Endothelial cell of umbilical vein (primary cell): ENCODE results near the gene NTMT1. TPM values are rescaled to one million over a fixed set of nuclear protein-coding genes. Genes with fewer than 3 reads are reported as not detected.

Experiments used
- BruUV-seq: library from RNA; stranded (reverse); fragments of 400-500 nt; replicated peaks from 2 replicates; lab custom pipeline; 2021; lab: Mats Ljungman, UMichigan
- CTCF ChIA-PET: fragments of 300-600, 350-600 bp; sonication (Branson Sonifier 250); formaldehyde crosslinking; loops from one replicate; lab custom pipeline; 2021; ENCODE audit warnings: antibody characterized with exemption, inconsistent platforms; lab: Charles Lee
- POLR2A ChIA-PET: fragments of 300-600, 350-600 bp; sonication (Branson Sonifier 250); formaldehyde crosslinking; loops from one replicate; lab custom pipeline; 2021; ENCODE audit warnings: antibody characterized with exemption, inconsistent platforms; lab: Charles Lee
- DNase-seq: peaks from one replicate; pipeline ENCODE4 v3.0.0-alpha.2; 2011; ENCODE audit warnings: low read depth, low spot score
- FAIRE-seq: peaks from 2 replicates; lab custom pipeline; 2011; peaks lifted over from hg19 to GRCh38; lab: Jason Lieb, UNC
- H2AFZ ChIP-seq: 2 replicates; pipeline ENCODE4 v1.6.0; 2012; ENCODE audit warnings: low read depth, low read length, control low read depth, inconsistent platforms
- H3K27ac ChIP-seq: 2 replicates; pipeline ENCODE4 v1.5.1; 2011; ENCODE audit warnings: low read depth, mild to moderate bottlenecking, control low read depth, low read length, moderate library complexity; ENCODE audit not compliant: insufficient read depth
- H3K27me3 ChIP-seq, 2 experiments: 2 replicates each; pipeline versions ENCODE4 v1.6.0 to v1.6.1; 2011; ENCODE audit warnings: low read length in 2 of 2, mixed read lengths in 1 of 2; ENCODE audit not compliant: control insufficient read depth in 2 of 2, insufficient read depth in 2 of 2
- H3K36me3 ChIP-seq, 2 experiments: 2 replicates in 1 of 2; 3 replicates in 1 of 2; pipeline ENCODE4 v1.5.1; 2011; ENCODE audit warnings: low read length in 2 of 2, mild to moderate bottlenecking in 1 of 2, moderate library complexity in 1 of 2; ENCODE audit not compliant: control insufficient read depth in 2 of 2, insufficient read depth in 2 of 2; ENCODE audit errors: extremely low read depth in 1 of 2
- H3K4me1 ChIP-seq: 3 replicates; pipeline ENCODE4 v1.5.1; 2011; ENCODE audit warnings: mild to moderate bottlenecking, low read length; ENCODE audit not compliant: control insufficient read depth, insufficient read depth; ENCODE audit errors: extremely low read depth
- H3K4me2 ChIP-seq: 2 replicates; pipeline ENCODE4 v1.6.1; 2011; ENCODE audit warnings: low read length, control low read depth, mixed read lengths; ENCODE audit not compliant: insufficient read depth
- H3K4me3 ChIP-seq, 3 experiments: fragments of 200-600 bp in 1 of 3; sonication (generic), shearing (Covaris generic) in 1 of 3; replicated peaks in 1 of 3; 2 replicates each; pipeline ENCODE4 v1.5.1; 2011 to 2016; ENCODE audit warnings: control low read depth in 3 of 3, low read length in 3 of 3, mild to moderate bottlenecking in 2 of 3, inconsistent platforms in 1 of 3, low read depth in 1 of 3, moderate library complexity in 1 of 3; ENCODE audit not compliant: insufficient read depth in 1 of 3
- H3K79me2 ChIP-seq: 2 replicates; pipeline ENCODE4 v1.6.0; 2012; ENCODE audit warnings: low read length, inconsistent platforms; ENCODE audit not compliant: control insufficient read depth, insufficient read depth
- H3K9ac ChIP-seq: replicated peaks from 2 replicates; pipeline ENCODE3; 2011; ENCODE audit warnings: low read length, control low read depth; ENCODE audit not compliant: insufficient read depth; ENCODE audit errors: extremely low read depth
- H3K9me1 ChIP-seq: replicated peaks from 3 replicates; pipeline ENCODE4 v1.6.0; 2011; ENCODE audit warnings: mild to moderate bottlenecking, low read length; ENCODE audit not compliant: control insufficient read depth, insufficient read depth; ENCODE audit errors: extremely low read depth
- H3K9me3 ChIP-seq: replicated peaks from 2 replicates; pipeline ENCODE4 v1.5.1; 2012; ENCODE audit warnings: low read length, inconsistent platforms; ENCODE audit not compliant: control insufficient read depth, insufficient read depth
- H4K20me1 ChIP-seq: replicated peaks from 2 replicates; pipeline ENCODE3; 2011; ENCODE audit warnings: mild to moderate bottlenecking, low read length; ENCODE audit not compliant: control insufficient read depth, insufficient read depth; ENCODE audit errors: extremely low read depth
- EZH2 ChIP-seq: IDR thresholded peaks from 2 replicates; pipeline ENCODE4 v1.6.1; 2012; ENCODE audit warnings: borderline replicate concordance, low read depth, mild to moderate bottlenecking, moderate library complexity, low read length, inconsistent platforms; ENCODE audit not compliant: severe bottlenecking
- FOS ChIP-seq: IDR thresholded peaks from 2 replicates; pipeline ENCODE4 v1.6.1; 2011; ENCODE audit warnings: mild to moderate bottlenecking, low read length, moderate library complexity, borderline replicate concordance; ENCODE audit not compliant: insufficient read depth
- GATA2 ChIP-seq: IDR thresholded peaks from 2 replicates; pipeline ENCODE4 v1.7.0; 2011; ENCODE audit warnings: low read depth, mild to moderate bottlenecking, moderate library complexity, mixed read lengths, low read length; ENCODE audit not compliant: insufficient read length, insufficient read depth
- JUN ChIP-seq: IDR thresholded peaks from 2 replicates; pipeline ENCODE4 v1.6.1; 2011; ENCODE audit warnings: borderline replicate concordance, low read depth; ENCODE audit not compliant: insufficient read length, insufficient read depth
- MYC ChIP-seq: IDR thresholded peaks from one replicate; pipeline ENCODE4 v1.6.1; 2011; ENCODE audit warnings: mild to moderate bottlenecking, low read depth, low read length
- POLR2A ChIP-seq: IDR thresholded peaks from 2 replicates; pipeline ENCODE4 v1.6.1; 2012; ENCODE audit warnings: low read depth, mild to moderate bottlenecking, control low read depth, low read length
- POLR2AphosphoS5 ChIP-seq: IDR thresholded peaks from 2 replicates; pipeline ENCODE4 v1.6.1; 2012; ENCODE audit warnings: low read depth, mild to moderate bottlenecking, control low read depth, low read length, moderate library complexity; ENCODE audit not compliant: insufficient read depth
- dilution Hi-C: fragments of 300-500 bp; cut with MboI; formaldehyde crosslinking; loops from one replicate; pipeline ENCODE4 v1.15.0; 2019; ENCODE audit warnings: low sequenced_read_pairs; ENCODE audit not compliant: extremely low pct_ligation_motif_present
- intact Hi-C: fragments of 100-400 bp; cut with micrococcal nuclease; formaldehyde crosslinking; loops from one replicate; pipeline ENCODE4 v1.10.0; 2022
- polyA plus RNA-seq, 4 experiments: library from polyadenylated mRNA; depleted of rRNA in 3 of 4; stranded (reverse) in 3 of 4; unstranded in 1 of 4; fragments of >200 nt; gene quantifications; 2 replicates each; pipeline versions ENCODE4 v1.2.1 to v1.2.3, GENCODE V29; 2011 to 2012; ENCODE audit warnings: missing spikeins in 1 of 4
- total RNA-seq: library from RNA; stranded (reverse); gene quantifications from 2 replicates; pipeline ENCODE4 v1.2.3, GENCODE V29; 2021
- TF ChIP-seq, protein P1 (sequence below): IDR thresholded peaks from 2 replicates; pipeline ENCODE4 v1.6.1; 2011; ENCODE audit not compliant: insufficient read depth, insufficient read length
- TF ChIP-seq, protein P2 (sequence below), 2 donors: IDR thresholded peaks; 1 replicate in 1 of 2; 2 replicates in 1 of 2; pipeline ENCODE4 v1.5.1; 2011; ENCODE audit warnings: low read length in 2 of 2, mild to moderate bottlenecking in 2 of 2, moderate library complexity in 2 of 2, control low read depth in 1 of 2, inconsistent platforms in 1 of 2, low read depth in 1 of 2; ENCODE audit not compliant: insufficient read depth in 1 of 2; ENCODE audit errors: extremely low read depth in 1 of 2

Gene NTMT1
- total and polyA plus RNA-seq, 2 donors (not counting 3 experiments of a cell fraction or from before 2014, with no cell fraction given), result 47.6 to 58.3 TPM

DNA sequence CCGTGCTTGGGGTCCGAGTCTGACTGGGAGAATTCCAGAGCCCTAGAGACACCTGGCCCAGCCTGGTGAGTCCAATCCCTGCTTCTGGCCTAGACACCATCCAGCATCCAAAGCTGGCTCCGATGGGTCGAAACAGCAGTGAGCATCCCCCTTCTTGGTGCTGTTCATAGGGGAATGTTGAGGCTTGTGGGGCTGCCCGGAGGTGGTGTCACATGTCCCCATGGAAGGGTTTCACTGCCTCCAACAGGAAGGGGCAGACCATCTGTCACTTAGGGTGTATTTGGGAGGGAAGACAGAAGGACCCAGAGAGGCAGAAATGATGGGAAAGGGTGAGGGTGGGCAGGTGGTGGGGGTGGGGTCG is 19.0 kb upstream of the NTMT1 start:
- Histone ChIP-seq H3K79me2 (no peaks in the 10 kb centered on the region), H3K9me3 (no peaks in the 10 kb centered on the region), H3K9ac (no peak overlapping the region), H3K27me3 (peaks cover 0 to 3% of the 10 kb centered on the region in 2 experiments), H3K27ac (peak overlapping the region; percentile 16), H3K4me1 (peaks cover 14% of the 10 kb centered on the region), H2AFZ (no peak overlapping the region), H4K20me1 (no peaks in the 10 kb centered on the region), H3K4me3 (no peak overlapping the region), H3K4me2 (no peak overlapping the region), H3K36me3 (no peaks in the 10 kb centered on the region), H3K9me1 (no peaks in the 10 kb centered on the region)
- ChIA-PET POLR2A (interaction anchor here (1.0 kb wide), 1 partner anchor 475 kb away, joined by 3 read pairs; no protein-coding TSS in a partner anchor), CTCF (interaction anchor here (1.4 to 7.0 kb wide), 6 partner anchors 36 to 475 kb away, joined by 3 to 100 read pairs (median 18); no protein-coding TSS in a partner anchor)
- intact Hi-C loops, result loop anchor here (1.0 to 2.0 kb wide), 2 partner anchors 38 to 111 kb away; no protein-coding TSS in a partner anchor
- TF ChIP-seq, protein P1, sequence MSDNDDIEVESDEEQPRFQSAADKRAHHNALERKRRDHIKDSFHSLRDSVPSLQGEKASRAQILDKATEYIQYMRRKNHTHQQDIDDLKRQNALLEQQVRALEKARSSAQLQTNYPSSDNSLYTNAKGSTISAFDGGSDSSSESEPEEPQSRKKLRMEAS, result no peak
- TF ChIP-seq, protein P2, sequence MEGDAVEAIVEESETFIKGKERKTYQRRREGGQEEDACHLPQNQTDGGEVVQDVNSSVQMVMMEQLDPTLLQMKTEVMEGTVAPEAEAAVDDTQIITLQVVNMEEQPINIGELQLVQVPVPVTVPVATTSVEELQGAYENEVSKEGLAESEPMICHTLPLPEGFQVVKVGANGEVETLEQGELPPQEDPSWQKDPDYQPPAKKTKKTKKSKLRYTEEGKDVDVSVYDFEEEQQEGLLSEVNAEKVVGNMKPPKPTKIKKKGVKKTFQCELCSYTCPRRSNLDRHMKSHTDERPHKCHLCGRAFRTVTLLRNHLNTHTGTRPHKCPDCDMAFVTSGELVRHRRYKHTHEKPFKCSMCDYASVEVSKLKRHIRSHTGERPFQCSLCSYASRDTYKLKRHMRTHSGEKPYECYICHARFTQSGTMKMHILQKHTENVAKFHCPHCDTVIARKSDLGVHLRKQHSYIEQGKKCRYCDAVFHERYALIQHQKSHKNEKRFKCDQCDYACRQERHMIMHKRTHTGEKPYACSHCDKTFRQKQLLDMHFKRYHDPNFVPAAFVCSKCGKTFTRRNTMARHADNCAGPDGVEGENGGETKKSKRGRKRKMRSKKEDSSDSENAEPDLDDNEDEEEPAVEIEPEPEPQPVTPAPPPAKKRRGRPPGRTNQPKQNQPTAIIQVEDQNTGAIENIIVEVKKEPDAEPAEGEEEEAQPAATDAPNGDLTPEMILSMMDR (IDR thresholded peaks at IDR 0.05; ENCODE audit: extremely low read depth in 1 of 2, insufficient read depth in 1 of 2, low read depth in 1 of 2, low read length in 2 of 2), result no peak
- TF ChIP-seq JUN (no peak), POLR2AphosphoS5 (no peak), FOS (no peak), MYC (no peak), POLR2A (no peak), GATA2 (no peak), EZH2 (no peak)
- dilution Hi-C loops, result no loop called here
- no peak for FAIRE-seq
- TSS peak; percentile 84 for BruUV-seq
- no peak for DNase-seq
